Upper lobe of left lung (tissue), 4 donors: ENCODE results near the gene NDUFAF8.

Experiments
- CTCF ChIP-seq, 6 experiments: fragments of 450-650 bp in 4 of 6; fragments of 200-600 bp in 2 of 6; sonication (generic) in 2 of 6; IDR thresholded peaks; one replicate each; pipeline ENCODE4 v1.5.1; 2016 to 2019; ENCODE audit warnings: antibody characterized with exemption in 6 of 6
- EP300 ChIP-seq, 4 donors: sonication (generic); formaldehyde crosslinking; IDR thresholded peaks; one replicate each; pipeline ENCODE4 v1.5.1; 2017; ENCODE audit warnings: antibody characterized with exemption in 4 of 4, control low read depth in 2 of 4
- POLR2A ChIP-seq, 4 donors: fragments of 450-650 bp; IDR thresholded peaks; one replicate each; pipeline ENCODE4 v1.5.1; 2016 to 2017; ENCODE audit warnings: antibody characterized with exemption in 4 of 4, mild to moderate bottlenecking in 2 of 4

DNA sequence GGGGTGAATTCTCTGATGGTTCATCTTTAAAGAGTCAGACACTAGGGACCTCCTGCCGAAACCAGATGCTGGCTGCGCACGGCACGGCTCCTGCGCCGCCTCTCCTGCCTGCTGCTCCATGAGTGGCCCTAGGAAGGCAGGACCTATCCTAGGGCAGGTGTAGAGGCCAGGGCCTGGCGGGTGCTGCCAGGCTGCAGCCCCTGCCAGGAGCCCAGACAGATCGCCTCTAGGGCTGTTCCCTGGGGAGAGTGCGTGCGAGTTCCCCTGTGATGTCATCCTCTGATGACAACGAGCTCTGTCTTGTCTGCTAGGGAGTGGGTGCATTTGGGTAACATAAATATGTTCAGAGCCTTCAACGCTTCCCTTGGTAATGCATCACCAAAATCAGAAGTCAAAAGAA lies 32.1 kb downstream of the NDUFAF8 start:
- TF ChIP-seq CTCF (IDR thresholded peaks at IDR 0.05) (no peak), POLR2A (IDR thresholded peaks at IDR 0.05) (no peak), EP300 (IDR thresholded peaks at IDR 0.05) (no peak)
